IMR-90 (cell line): Measurements from ENCODE around the gene PTH1R.

Experiments
- BHLHE40 ChIP-seq: fragments of 150-350 bp; IDR thresholded peaks from 2 replicates; pipeline ENCODE4 v1.6.1; 2016; ENCODE audit warnings: mild to moderate bottlenecking, low read depth, low read length
- CEBPB ChIP-seq: IDR thresholded peaks from 2 replicates; pipeline ENCODE4 v1.6.1; 2012; ENCODE audit warnings: low read depth, low read length, improper control_type of control experiment
- POLR2A ChIP-seq: IDR thresholded peaks from 2 replicates; pipeline ENCODE4 v1.6.1; 2012; ENCODE audit warnings: mild to moderate bottlenecking, low read depth, low read length
- RAD21 ChIP-seq: IDR thresholded peaks from 2 replicates; pipeline ENCODE4 v1.6.1; 2012; ENCODE audit warnings: low read length, improper control_type of control experiment
- TF ChIP-seq, protein P1 (sequence below): conservative IDR thresholded peaks from 2 replicates; pipeline ENCODE4 v1.5.1; 2012; ENCODE audit warnings: mild to moderate bottlenecking, low read depth, low read length, improper control_type of control experiment

DNA sequence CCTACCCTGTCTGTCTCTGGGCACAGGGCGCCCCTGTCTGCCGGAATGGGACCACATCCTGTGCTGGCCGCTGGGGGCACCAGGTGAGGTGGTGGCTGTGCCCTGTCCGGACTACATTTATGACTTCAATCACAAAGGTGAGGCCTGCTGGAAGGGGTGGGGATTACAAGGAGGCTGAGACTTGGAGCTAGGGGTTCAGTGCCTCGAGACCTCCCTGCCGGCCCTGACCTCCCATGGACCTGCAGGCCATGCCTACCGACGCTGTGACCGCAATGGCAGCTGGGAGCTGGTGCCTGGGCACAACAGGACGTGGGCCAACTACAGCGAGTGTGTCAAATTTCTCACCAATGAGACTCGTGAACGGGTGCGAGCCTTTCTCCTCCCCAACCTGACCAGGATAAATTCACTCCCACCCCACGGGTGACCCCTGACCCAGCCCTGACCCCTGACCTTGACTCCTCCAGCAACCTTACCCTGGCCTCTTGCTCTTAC lies 20.4 kb downstream of the PTH1R start:
- TF ChIP-seq, protein P1, sequence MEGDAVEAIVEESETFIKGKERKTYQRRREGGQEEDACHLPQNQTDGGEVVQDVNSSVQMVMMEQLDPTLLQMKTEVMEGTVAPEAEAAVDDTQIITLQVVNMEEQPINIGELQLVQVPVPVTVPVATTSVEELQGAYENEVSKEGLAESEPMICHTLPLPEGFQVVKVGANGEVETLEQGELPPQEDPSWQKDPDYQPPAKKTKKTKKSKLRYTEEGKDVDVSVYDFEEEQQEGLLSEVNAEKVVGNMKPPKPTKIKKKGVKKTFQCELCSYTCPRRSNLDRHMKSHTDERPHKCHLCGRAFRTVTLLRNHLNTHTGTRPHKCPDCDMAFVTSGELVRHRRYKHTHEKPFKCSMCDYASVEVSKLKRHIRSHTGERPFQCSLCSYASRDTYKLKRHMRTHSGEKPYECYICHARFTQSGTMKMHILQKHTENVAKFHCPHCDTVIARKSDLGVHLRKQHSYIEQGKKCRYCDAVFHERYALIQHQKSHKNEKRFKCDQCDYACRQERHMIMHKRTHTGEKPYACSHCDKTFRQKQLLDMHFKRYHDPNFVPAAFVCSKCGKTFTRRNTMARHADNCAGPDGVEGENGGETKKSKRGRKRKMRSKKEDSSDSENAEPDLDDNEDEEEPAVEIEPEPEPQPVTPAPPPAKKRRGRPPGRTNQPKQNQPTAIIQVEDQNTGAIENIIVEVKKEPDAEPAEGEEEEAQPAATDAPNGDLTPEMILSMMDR = no peak
- TF ChIP-seq POLR2A (no peak), BHLHE40 (no peak), RAD21 (no peak), CEBPB (no peak)
